PC-9 (cell line): ENCODE measurements around the gene SLC39A9. TPM values are rescaled to one million over a fixed set of nuclear protein-coding genes. Genes with fewer than 3 reads are reported as not detected.

Experiments used
- BruUV-seq: library from RNA; stranded (reverse); fragments of 400-500 nt; replicated peaks from 2 replicates; lab custom pipeline; 2021; lab: Mats Ljungman, UMichigan
- CTCF ChIA-PET: fragments of 300-600 bp; sonication (Branson Sonifier 250); formaldehyde crosslinking; loops from one replicate; lab custom pipeline; 2022; ENCODE audit warnings: antibody characterized with exemption; lab: Charles Lee
- POLR2A ChIA-PET: fragments of 300-600 bp; sonication (Branson Sonifier 250); formaldehyde crosslinking; loops from one replicate; lab custom pipeline; 2022; ENCODE audit warnings: antibody characterized with exemption; ENCODE audit not compliant: unreplicated experiment; lab: Charles Lee
- DNase-seq, 2 experiments: peaks; one replicate each; pipeline versions ENCODE4 v3.0.0 to v3.0.0-alpha.2; 2015 to 2022; ENCODE audit warnings: mixed read lengths in 1 of 2
- H2AFZ ChIP-seq: fragments of 200-600 bp; sonication (generic); 2 replicates; pipeline ENCODE4 v1.8.1; 2017; ENCODE audit warnings: antibody characterized with exemption
- H3F3A ChIP-seq: fragments of 200-600 bp; sonication (generic); 2 replicates; pipeline ENCODE4 v1.8.1; 2017; ENCODE audit warnings: antibody characterized with exemption, mild to moderate bottlenecking, low read depth; ENCODE audit not compliant: insufficient read depth
- H3K27ac ChIP-seq: fragments of 200-600 bp; sonication (generic); 2 replicates; pipeline ENCODE4 v1.6.1; 2016; ENCODE audit warnings: mixed run types
- H3K27me3 ChIP-seq: fragments of 200-600 bp; sonication (generic); 2 replicates; pipeline ENCODE4 v1.6.1; 2016; ENCODE audit warnings: low read depth, mixed run types; ENCODE audit not compliant: insufficient read depth
- H3K36me3 ChIP-seq: fragments of 200-600 bp; sonication (generic); 2 replicates; pipeline ENCODE4 v1.6.1; 2016; ENCODE audit warnings: low read depth, mixed run types
- H3K4me1 ChIP-seq: fragments of 200-600 bp; sonication (generic); replicated peaks from 2 replicates; pipeline ENCODE4 v1.6.1; 2016; ENCODE audit warnings: mixed run types; ENCODE audit not compliant: insufficient read depth
- H3K4me2 ChIP-seq: fragments of 200-600 bp; sonication (generic); 2 replicates; pipeline ENCODE4 v1.6.1; 2017; ENCODE audit warnings: mixed run types
- H3K4me3 ChIP-seq: fragments of 200-600 bp; sonication (generic); 2 replicates; pipeline ENCODE4 v1.6.1; 2016; ENCODE audit warnings: mixed run types
- H3K79me2 ChIP-seq: fragments of 200-600 bp; sonication (generic); 2 replicates; pipeline ENCODE4 v1.6.1; 2017; ENCODE audit warnings: low read depth, mixed run types
- H3K9me2 ChIP-seq: fragments of 200-600 bp; sonication (generic); 2 replicates; pipeline ENCODE4 v1.8.1; 2017; ENCODE audit warnings: mild to moderate bottlenecking; ENCODE audit not compliant: insufficient read depth
- H3K9me3 ChIP-seq: fragments of 200-600 bp; sonication (generic); 2 replicates; pipeline ENCODE4 v1.8.1; 2016; ENCODE audit warnings: low read depth; ENCODE audit not compliant: insufficient read depth
- H4K20me1 ChIP-seq: fragments of 200-600 bp; sonication (generic); 2 replicates; pipeline ENCODE4 v1.8.1; 2017; ENCODE audit not compliant: insufficient read depth
- CTCF ChIP-seq: fragments of 200-600 bp; sonication (generic); conservative IDR thresholded peaks from 2 replicates; pipeline ENCODE4 v1.6.1; 2017; ENCODE audit warnings: mixed run types, antibody characterized with exemption, mild to moderate bottlenecking, moderate library complexity
- EZH2 ChIP-seq: fragments of 200-600 bp; sonication (generic); IDR thresholded peaks from 2 replicates; pipeline ENCODE4 v1.8.0; 2017; ENCODE audit warnings: antibody characterized with exemption, low read depth
- intact Hi-C: fragments of 100-400 bp; cut with micrococcal nuclease; formaldehyde crosslinking; loops from one replicate; pipeline ENCODE4 v1.10.0; 2022; ENCODE audit not compliant: unreplicated experiment
- total RNA-seq: library from RNA; stranded (reverse); gene quantifications from 2 replicates; pipeline ENCODE4 v1.2.3, GENCODE V29; 2021

Gene SLC39A9
- total RNA-seq, 1 experiment from 2014 or later = 95.1 TPM

DNA sequence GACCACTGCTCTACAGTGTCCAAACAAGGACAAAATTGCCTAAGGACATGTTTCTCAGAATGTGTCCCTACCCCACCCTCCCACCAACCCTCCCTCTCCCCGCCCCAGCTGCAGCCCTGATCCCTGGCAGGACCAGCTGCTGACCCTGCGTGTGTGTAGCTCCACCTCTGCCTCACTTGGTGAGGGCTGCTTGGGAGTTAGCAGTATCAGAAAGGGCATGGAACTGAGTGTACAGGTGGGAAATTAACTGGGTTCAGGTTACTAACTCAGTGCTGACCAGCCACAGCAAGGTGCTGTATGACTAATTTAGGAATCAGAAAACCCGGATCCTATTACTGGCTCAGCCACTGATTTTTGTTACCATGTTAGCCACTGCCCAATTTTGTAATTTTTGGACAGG lies 74.8 kb downstream of the SLC39A9 start:
- peak; percentile 64 to 91 for DNase-seq
- POLR2A ChIA-PET = interaction anchor here (1.0 kb wide), 1 partner anchor 33 kb away, joined by 5 read pairs; no protein-coding TSS in a partner anchor

DNA sequence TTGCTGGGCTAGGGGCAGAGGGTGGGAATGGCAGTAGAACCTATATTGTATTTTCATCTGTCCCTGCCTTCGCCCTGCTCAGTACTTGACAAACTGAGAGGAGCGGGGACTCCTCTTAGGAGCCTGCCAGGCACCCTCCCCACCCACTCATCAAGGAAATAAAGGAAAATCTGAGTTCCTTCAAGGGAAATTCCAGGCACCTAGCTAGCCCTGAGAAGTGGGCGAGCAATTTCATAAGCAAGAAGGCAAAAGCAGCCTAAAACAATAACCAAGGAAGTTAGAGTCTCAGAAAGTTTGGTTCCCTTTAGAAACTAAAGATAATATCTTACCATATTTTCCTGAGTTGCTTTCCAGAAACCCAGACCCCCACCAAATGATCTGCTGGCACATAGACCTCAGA lies 75.5 kb downstream of the SLC39A9 start:
- intact Hi-C loops = loop anchor here (5.0 kb wide), 1 partner anchor 98 kb away; the partner anchor contains the start of gene CCDC177
- no peaks in the 10 kb centered on the region for H3K9me3 ChIP-seq
- DNase-seq = no peak
- H3K4me2 ChIP-seq = peak overlapping the region; percentile 74
- BruUV-seq = no TSS peak
- H3F3A ChIP-seq = peaks cover 24% of the 10 kb centered on the region; the same call in 1 of the 2 replicates
- H3K79me2 ChIP-seq = no peaks in the 10 kb centered on the region
- CTCF ChIA-PET = no interaction called here
- no peaks in the 10 kb centered on the region for H3K36me3 ChIP-seq
- POLR2A ChIA-PET = interaction anchor here (0.6 kb wide), 1 partner anchor 178 kb away, joined by 3 read pairs; no protein-coding TSS in a partner anchor
- H3K27me3 ChIP-seq = no peaks in the 10 kb centered on the region
- H3K4me1 ChIP-seq = peaks cover 22% of the 10 kb centered on the region
- no peaks in the 10 kb centered on the region; the same call in 1 of the 2 replicates for H4K20me1 ChIP-seq
- H3K27ac ChIP-seq = peak overlapping the region; percentile 46
- no peak overlapping the region for H2AFZ ChIP-seq
- TF ChIP-seq CTCF = no peak
- TF ChIP-seq EZH2 = no peak
- H3K4me3 ChIP-seq = peak overlapping the region; percentile 27; the same call in 1 of the 2 replicates
- no peaks in the 10 kb centered on the region for H3K9me2 ChIP-seq

More for the DNA sequence above, 74.8 kb downstream of the SLC39A9 start:
- no TSS peak for BruUV-seq
- Histone ChIP-seq H3K27me3 (no peaks in the 10 kb centered on the region), H3K9me2 (no peaks in the 10 kb centered on the region), H3K36me3 (no peaks in the 10 kb centered on the region), H3K4me1 (peaks cover 22% of the 10 kb centered on the region), H3K9me3 (no peaks in the 10 kb centered on the region), H3F3A (peaks cover 24% of the 10 kb centered on the region; the same call in 1 of the 2 replicates), H3K4me2 (peak overlapping the region; percentile 74), H2AFZ (no peak overlapping the region), H3K27ac (peak overlapping the region; percentile 46), H4K20me1 (no peaks in the 10 kb centered on the region; the same call in 1 of the 2 replicates), H3K79me2 (no peaks in the 10 kb centered on the region), H3K4me3 (peak overlapping the region; percentile 27; the same call in 1 of the 2 replicates)
- TF ChIP-seq EZH2 (no peak), CTCF (no peak)
- intact Hi-C loops = loop anchor here (5.0 kb wide), 1 partner anchor 99 kb away; the partner anchor contains the start of gene CCDC177
- CTCF ChIA-PET = no interaction called here

DNA sequence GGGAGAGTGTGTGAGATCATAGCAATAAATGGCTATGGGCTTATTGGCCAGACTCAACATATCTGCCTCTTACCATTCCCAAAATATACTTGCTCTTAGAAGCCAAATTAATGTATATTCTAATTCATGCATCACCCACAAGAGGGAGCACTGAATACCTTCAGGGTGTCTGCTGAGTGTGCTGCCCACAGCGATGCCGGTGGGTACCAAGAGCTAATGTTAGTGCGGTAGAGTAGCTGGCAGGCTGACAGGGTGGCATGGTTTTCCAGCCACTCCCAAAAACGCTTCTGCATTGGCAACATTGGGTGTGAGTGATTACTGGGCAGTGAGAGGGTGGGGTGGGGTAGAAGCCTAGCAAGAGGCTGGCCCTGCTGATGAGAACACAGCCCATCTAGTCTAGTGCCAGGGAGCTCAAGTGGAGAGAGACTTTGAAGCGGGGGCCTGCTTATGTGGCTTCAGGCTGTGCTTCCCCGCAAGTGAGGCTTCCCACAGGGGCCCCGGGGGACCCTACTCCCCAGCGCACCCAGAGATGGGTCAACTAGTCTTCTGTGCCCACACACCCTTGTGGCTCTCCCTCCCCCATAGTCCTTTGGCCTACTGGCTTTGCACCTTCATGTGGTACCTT lies 76.8 kb downstream of the SLC39A9 start:
- ChIA-PET POLR2A (no interaction called here), CTCF (interaction anchor here (0.8 kb wide), 1 partner anchor 19 kb away, joined by 3 read pairs; no protein-coding TSS in a partner anchor)
- Histone ChIP-seq H3K36me3 (no peaks in the 10 kb centered on the region), H3K27ac (no peak overlapping the region), H3K27me3 (no peaks in the 10 kb centered on the region), H3K4me2 (no peak overlapping the region), H4K20me1 (no peaks in the 10 kb centered on the region; the same call in 1 of the 2 replicates), H3K79me2 (no peaks in the 10 kb centered on the region), H3K9me3 (no peaks in the 10 kb centered on the region), H3K9me2 (no peaks in the 10 kb centered on the region), H3K4me3 (no peak overlapping the region), H3K4me1 (peaks cover 22% of the 10 kb centered on the region), H3F3A (peaks cover 24% of the 10 kb centered on the region; the same call in 1 of the 2 replicates), H2AFZ (no peak overlapping the region)
- BruUV-seq = no TSS peak
- TF ChIP-seq CTCF = peak; percentile 64
- TF ChIP-seq EZH2 = no peak
- intact Hi-C loops = no loop called here
- DNase-seq = no peak
